Calu3 (cell line): ENCODE results near the gene FUT7. TPM values are rescaled to one million over a fixed set of nuclear protein-coding genes. Genes with fewer than 3 reads are reported as not detected.
A peak's percentile ranks its signal among the peaks of the same experiment; 100 is the strongest.

Experiments
- BruUV-seq: library from RNA; stranded (reverse); fragments of 400-500 nt; replicated peaks from 2 replicates; lab custom pipeline; 2021; lab: Mats Ljungman, UMichigan
- CTCF ChIA-PET: fragments of 300-600 bp; sonication (Branson Sonifier 250); formaldehyde crosslinking; loops from one replicate; lab custom pipeline; 2022; ENCODE audit warnings: antibody characterized with exemption; lab: Charles Lee
- DNase-seq: peaks from one replicate; pipeline ENCODE4 v3.0.0; 2022
- H3K27ac Mint-ChIP-seq: one replicate; pipeline ENCODE4 v1.8.0; 2022; ENCODE audit warnings: mixed read lengths; ENCODE audit not compliant: unreplicated experiment
- H3K27me3 Mint-ChIP-seq: one replicate; pipeline ENCODE4 v1.8.0; 2022; ENCODE audit warnings: mixed read lengths; ENCODE audit not compliant: unreplicated experiment
- H3K36me3 Mint-ChIP-seq: one replicate; pipeline ENCODE4 v1.8.0; 2022; ENCODE audit warnings: mild to moderate bottlenecking, moderate library complexity, mixed read lengths; ENCODE audit not compliant: insufficient read depth, unreplicated experiment
- H3K4me1 Mint-ChIP-seq: one replicate; pipeline ENCODE4 v1.8.0; 2022; ENCODE audit warnings: mild to moderate bottlenecking, low read depth, mixed read lengths; ENCODE audit not compliant: unreplicated experiment
- H3K4me3 Mint-ChIP-seq: one replicate; pipeline ENCODE4 v1.8.0; 2022; ENCODE audit warnings: mild to moderate bottlenecking, low read depth, moderate library complexity, mixed read lengths; ENCODE audit not compliant: unreplicated experiment
- H3K9me3 Mint-ChIP-seq: one replicate; pipeline ENCODE4 v1.8.0; 2022; ENCODE audit warnings: low read depth, mixed read lengths; ENCODE audit not compliant: unreplicated experiment
- intact Hi-C: fragments of 100-400 bp; cut with micrococcal nuclease; formaldehyde crosslinking; loops from one replicate; pipeline ENCODE4 v1.10.0; 2022; ENCODE audit not compliant: unreplicated experiment
- total RNA-seq: library from RNA; stranded (reverse); gene quantifications from 2 replicates; pipeline ENCODE4 v1.2.3, GENCODE V29; 2022
- TF ChIP-seq, protein P1 (sequence below): fragments of 200-600 bp; IDR thresholded peaks from one replicate; pipeline ENCODE4 v1.8.0; 2022; ENCODE audit warnings: antibody characterized with exemption; ENCODE audit not compliant: unreplicated experiment

Gene FUT7
- total RNA-seq, 1 experiment from 2014 or later = not detected

- intact Hi-C loops = no loop called here
- no peak for DNase-seq
- peaks cover 28% of the 10 kb centered on the region for H3K36me3 Mint-ChIP-seq
- no TSS peak for BruUV-seq
- H3K9me3 Mint-ChIP-seq = no peaks in the 10 kb centered on the region
- H3K4me1 Mint-ChIP-seq = peaks cover 11% of the 10 kb centered on the region
- TF ChIP-seq, protein P1, sequence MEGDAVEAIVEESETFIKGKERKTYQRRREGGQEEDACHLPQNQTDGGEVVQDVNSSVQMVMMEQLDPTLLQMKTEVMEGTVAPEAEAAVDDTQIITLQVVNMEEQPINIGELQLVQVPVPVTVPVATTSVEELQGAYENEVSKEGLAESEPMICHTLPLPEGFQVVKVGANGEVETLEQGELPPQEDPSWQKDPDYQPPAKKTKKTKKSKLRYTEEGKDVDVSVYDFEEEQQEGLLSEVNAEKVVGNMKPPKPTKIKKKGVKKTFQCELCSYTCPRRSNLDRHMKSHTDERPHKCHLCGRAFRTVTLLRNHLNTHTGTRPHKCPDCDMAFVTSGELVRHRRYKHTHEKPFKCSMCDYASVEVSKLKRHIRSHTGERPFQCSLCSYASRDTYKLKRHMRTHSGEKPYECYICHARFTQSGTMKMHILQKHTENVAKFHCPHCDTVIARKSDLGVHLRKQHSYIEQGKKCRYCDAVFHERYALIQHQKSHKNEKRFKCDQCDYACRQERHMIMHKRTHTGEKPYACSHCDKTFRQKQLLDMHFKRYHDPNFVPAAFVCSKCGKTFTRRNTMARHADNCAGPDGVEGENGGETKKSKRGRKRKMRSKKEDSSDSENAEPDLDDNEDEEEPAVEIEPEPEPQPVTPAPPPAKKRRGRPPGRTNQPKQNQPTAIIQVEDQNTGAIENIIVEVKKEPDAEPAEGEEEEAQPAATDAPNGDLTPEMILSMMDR = no peak
- CTCF ChIA-PET = no interaction called here
- peaks cover 4% of the 10 kb centered on the region for H3K27me3 Mint-ChIP-seq
- no peak overlapping the region for H3K27ac Mint-ChIP-seq
- H3K4me3 Mint-ChIP-seq = no peak overlapping the region
Measured at GRCh38 chr9:136994180-136994887, 37.6 kb downstream of the FUT7 start.

GRCh38 chr9:136992819-136993369, 39.0 kb downstream of the FUT7 start:
- Mint-ChIP-seq H3K4me3 (peak overlapping the region; percentile 82), H3K9me3 (no peaks in the 10 kb centered on the region), H3K27me3 (peaks cover 14% of the 10 kb centered on the region), H3K36me3 (peaks cover 28% of the 10 kb centered on the region), H3K4me1 (peaks cover 4% of the 10 kb centered on the region), H3K27ac (no peak overlapping the region)
- intact Hi-C loops = no loop called here
- CTCF ChIA-PET = interaction anchor here (0.8 to 2.3 kb wide), 3 partner anchors 45 to 194 kb away, joined by 3 to 15 read pairs (median 3); no protein-coding TSS in a partner anchor
- TF ChIP-seq, protein P1 = no peak
- DNase-seq = no peak
- no TSS peak for BruUV-seq

DNA sequence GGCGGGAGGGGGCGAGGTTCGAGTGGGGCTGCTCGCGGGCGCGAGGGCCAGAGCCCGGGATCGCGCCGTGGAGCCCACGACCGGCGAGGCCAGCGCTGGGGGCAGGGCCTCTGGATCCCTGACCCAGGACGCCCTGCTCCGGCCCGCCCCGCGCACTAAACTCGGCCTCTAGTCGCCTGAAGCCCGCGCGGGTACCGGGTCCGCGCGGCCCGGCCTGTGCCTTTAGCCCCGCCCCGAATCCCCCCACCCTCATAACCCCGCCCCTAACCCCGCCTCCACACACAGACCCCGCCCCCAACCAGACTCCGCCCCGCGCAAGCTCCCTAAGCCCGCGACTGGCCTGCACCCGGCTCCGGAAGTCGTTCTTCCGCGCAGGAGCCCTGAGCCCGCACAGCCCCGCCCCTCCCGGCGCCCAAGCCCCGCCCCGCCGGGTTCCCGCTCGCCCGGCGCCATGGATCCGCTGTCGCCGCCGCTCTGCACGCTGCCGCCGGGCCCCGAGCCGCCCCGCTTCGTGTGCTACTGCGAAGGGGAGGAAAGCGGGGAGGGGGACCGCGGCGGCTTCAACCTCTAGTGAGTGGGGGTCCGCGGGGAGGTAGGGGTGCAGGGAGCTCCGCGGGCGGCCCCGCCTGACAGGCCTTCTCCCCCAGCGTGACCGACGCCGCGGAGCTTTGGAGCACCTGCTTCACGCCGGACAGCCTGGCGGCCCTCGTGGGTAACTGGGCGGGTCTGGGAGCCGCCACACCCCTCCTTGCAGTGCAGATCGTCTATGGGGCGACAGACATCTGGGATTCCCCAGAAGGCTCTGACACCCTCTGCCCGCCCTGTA, 39.7 kb downstream of the FUT7 start, which contains the start of gene PAXX:
PAXX (plus strand) TSS at position 430 of the 826 bp plus-strand sequence; CDS start at position 452, 22 bp downstream.
- H3K27ac Mint-ChIP-seq = no peak within 1 kb of the TSS
- peak; percentile 93 for DNase-seq
- peak within 1 kb of the TSS; percentile 82 for H3K4me3 Mint-ChIP-seq
- CTCF ChIA-PET = interaction anchor here (0.5 to 2.3 kb wide), 7 partner anchors 16 to 193 kb away, joined by 3 to 15 read pairs (median 3); no protein-coding TSS in a partner anchor
- no peaks in the 10 kb centered on the region for H3K9me3 Mint-ChIP-seq
- TF ChIP-seq, protein P1 = no peak
- H3K27me3 Mint-ChIP-seq = peaks cover 21% of the 10 kb centered on the region
- peaks cover 28% of the 10 kb centered on the region for H3K36me3 Mint-ChIP-seq
- H3K4me1 Mint-ChIP-seq = no peaks in the 10 kb centered on the region
- intact Hi-C loops = no loop called here
- TSS peak; percentile 88 for BruUV-seq

GRCh38 chr9:136990242-136990911, 41.5 kb downstream of the FUT7 start:
- no TSS peak for BruUV-seq
- Mint-ChIP-seq H3K27me3 (peaks cover 21% of the 10 kb centered on the region), H3K36me3 (peaks cover 23% of the 10 kb centered on the region), H3K4me1 (no peaks in the 10 kb centered on the region), H3K9me3 (no peaks in the 10 kb centered on the region), H3K27ac (peak overlapping the region; percentile 21), H3K4me3 (peak overlapping the region; percentile 35)
- TF ChIP-seq, protein P1 = no peak
- CTCF ChIA-PET = no interaction called here
- DNase-seq = no peak
- intact Hi-C loops = no loop called here
